Ectodermal cell (in vitro differentiated cells): ENCODE measurements around the gene ARL10.
A peak's percentile ranks its signal among the peaks of the same experiment; 100 is the strongest.

Source experiments
- H3K27ac ChIP-seq: 2 replicates; pipeline ENCODE4 v1.7.0; 2013; ENCODE audit warnings: mild to moderate bottlenecking, low read depth, low read length; ENCODE audit not compliant: insufficient read depth, poor library complexity, severe bottlenecking
- H3K27me3 ChIP-seq: 2 replicates; pipeline ENCODE4 v1.7.0; 2013; ENCODE audit warnings: mild to moderate bottlenecking, low read length; ENCODE audit not compliant: insufficient read depth, control insufficient read depth, poor library complexity, severe bottlenecking
- H3K36me3 ChIP-seq: one replicate; pipeline ENCODE4 v1.7.0; 2013; ENCODE audit warnings: low read length; ENCODE audit not compliant: control insufficient read depth, insufficient read depth
- H3K4me1 ChIP-seq: one replicate; pipeline ENCODE4 v1.7.0; 2013; ENCODE audit warnings: low read length; ENCODE audit not compliant: control insufficient read depth, insufficient read depth
- H3K4me3 ChIP-seq: 2 replicates; pipeline ENCODE4 v1.7.0; 2013; ENCODE audit warnings: low read depth, low read length, control low read depth; ENCODE audit not compliant: insufficient read depth
- H3K9me3 ChIP-seq: 2 replicates; pipeline ENCODE4 v1.7.0; 2013; ENCODE audit warnings: mild to moderate bottlenecking, low read length, moderate library complexity; ENCODE audit not compliant: control insufficient read depth
- WGBS, 2 experiments: methylation state at CpG; one replicate each; pipeline ENCODE4 v1.1.7; 2013; ENCODE audit warnings: missing lambda C conversion rate in 2 of 2; 5-methylcytosine and 5-hydroxymethylcytosine counted together

Gene ARL10

GRCh38 chr5:176342766-176343458 is 22.4 kb upstream of the ARL10 start:
- H3K27me3 ChIP-seq: no peaks in the 10 kb centered on the region
- peaks cover 22% of the 10 kb centered on the region for H3K36me3 ChIP-seq
- WGBS, 2 experiments: 89 to 93% methylated on average over 1 to 2 of the region's 2 CpGs

GRCh38 chr5:176350416-176350815 is 14.9 kb upstream of the ARL10 start:
- Histone ChIP-seq H3K36me3 (peaks cover 61% of the 10 kb centered on the region), H3K4me1 (no peaks in the 10 kb centered on the region), H3K9me3 (no peaks in the 10 kb centered on the region), H3K27ac (no peak overlapping the region), H3K4me3 (no peak overlapping the region), H3K27me3 (no peaks in the 10 kb centered on the region)
- WGBS, 2 experiments: 94 to 96% methylated on average over 8 of the region's 8 CpGs

More at GRCh38 chr5:176342766-176343458, 22.4 kb upstream of the ARL10 start:
- H3K9me3 ChIP-seq: no peaks in the 10 kb centered on the region
- H3K27ac ChIP-seq: no peak overlapping the region
- no peak overlapping the region for H3K4me3 ChIP-seq
- H3K4me1 ChIP-seq: no peaks in the 10 kb centered on the region

GRCh38 chr5:176352116-176352878 is 13.0 kb upstream of the ARL10 start:
- WGBS, 2 experiments: 93 to 97% methylated on average over 5 of the region's 5 CpGs
- Histone ChIP-seq H3K27ac (no peak overlapping the region), H3K36me3 (peaks cover 48% of the 10 kb centered on the region), H3K4me1 (no peaks in the 10 kb centered on the region), H3K4me3 (no peak overlapping the region), H3K27me3 (no peaks in the 10 kb centered on the region), H3K9me3 (no peaks in the 10 kb centered on the region)

- Histone ChIP-seq H3K27me3 (no peaks in the 10 kb centered on the region), H3K4me1 (no peaks in the 10 kb centered on the region), H3K27ac (no peak overlapping the region), H3K36me3 (peaks cover 35% of the 10 kb centered on the region), H3K9me3 (no peaks in the 10 kb centered on the region), H3K4me3 (no peak overlapping the region)
- 93 to 95% methylated on average over 4 of the region's 4 CpGs for WGBS, 2 experiments
Observed at GRCh38 chr5:176353533-176353932, 11.8 kb upstream of the ARL10 start.

GRCh38 chr5:176355400-176356178 is 9.7 kb upstream of the ARL10 start:
- peaks cover 38% of the 10 kb centered on the region for H3K36me3 ChIP-seq
- H3K4me3 ChIP-seq: no peak overlapping the region
- H3K27ac ChIP-seq: no peak overlapping the region
- H3K9me3 ChIP-seq: no peaks in the 10 kb centered on the region
- WGBS, 2 experiments: 93 to 94% methylated on average over 16 of the region's 16 CpGs
- H3K4me1 ChIP-seq: no peaks in the 10 kb centered on the region
- no peaks in the 10 kb centered on the region for H3K27me3 ChIP-seq

- Histone ChIP-seq H3K4me3 (no peak overlapping the region), H3K9me3 (no peaks in the 10 kb centered on the region), H3K4me1 (no peaks in the 10 kb centered on the region), H3K36me3 (peaks cover 38% of the 10 kb centered on the region), H3K27ac (no peak overlapping the region), H3K27me3 (no peaks in the 10 kb centered on the region)
- WGBS, 2 experiments: 90 to 100% methylated on average over 3 of the region's 3 CpGs
Observed at GRCh38 chr5:176356179-176356566, 9.1 kb upstream of the ARL10 start.

- Histone ChIP-seq H3K4me1 (no peaks in the 10 kb centered on the region), H3K9me3 (no peaks in the 10 kb centered on the region), H3K27me3 (peaks cover 30% of the 10 kb centered on the region), H3K36me3 (peaks cover 7% of the 10 kb centered on the region), H3K27ac (no peak overlapping the region), H3K4me3 (no peak overlapping the region)
- 86 to 97% methylated on average over 4 of the region's 4 CpGs for WGBS, 2 experiments
Observed at GRCh38 chr5:176359658-176360057, 5.6 kb upstream of the ARL10 start.

- Histone ChIP-seq H3K4me3 (peak overlapping the region; percentile 99), H3K27me3 (peaks cover 44% of the 10 kb centered on the region), H3K27ac (peak overlapping the region; percentile 72), H3K4me1 (no peaks in the 10 kb centered on the region), H3K9me3 (no peaks in the 10 kb centered on the region), H3K36me3 (peaks cover 7% of the 10 kb centered on the region)
- 3 to 4% methylated on average over 24 to 27 of the region's 27 CpGs for WGBS, 2 experiments
Observed at GRCh38 chr5:176360894-176361436, 4.3 kb upstream of the ARL10 start.

GRCh38 chr5:176361437-176362232 is 3.7 kb upstream of the ARL10 start, which contains the start of gene KIAA1191:
Gene KIAA1191, minus strand, starts transcription at chr5:176361764. Its CDS starts 2,256 bp downstream, at chr5:176359508.
- Histone ChIP-seq H3K27ac (peak within 1 kb of the TSS; percentile 72), H3K36me3 (peaks cover 7% of the 10 kb centered on the region), H3K4me3 (peak within 1 kb of the TSS; percentile 99), H3K4me1 (no peaks in the 10 kb centered on the region), H3K9me3 (no peaks in the 10 kb centered on the region), H3K27me3 (peaks cover 50% of the 10 kb centered on the region)
- WGBS, 2 experiments: 0 to 1% methylated on average over 56 of the region's 56 CpGs
